GM21786 (cell line): ENCODE measurements around the gene CD40LG.

Source experiments
- ATAC-seq: cut with Tn5 transposase; IDR thresholded peaks from one replicate; pipeline ENCODE4 v1.9.1; 2021; ENCODE audit not compliant: unreplicated experiment

Gene CD40LG

GRCh38 chrX:136647677-136648360 is at the start of gene CD40LG:
TSS of gene CD40LG (plus strand) at chrX:136648158. CDS start at chrX:136648249, 91 bp downstream.
- no peak for ATAC-seq

- no peak for ATAC-seq
Observed at GRCh38 chrX:136598631-136599030, 49.3 kb upstream of the CD40LG start.

GRCh38 chrX:136600059-136600458 is 47.9 kb upstream of the CD40LG start:
- ATAC-seq: no peak

- ATAC-seq: no peak
Observed at GRCh38 chrX:136607236-136607635, 40.7 kb upstream of the CD40LG start.

- no peak for ATAC-seq
Observed at GRCh38 chrX:136608295-136608933, 39.5 kb upstream of the CD40LG start.

- peak; percentile 94 for ATAC-seq
Observed at GRCh38 chrX:136616987-136617685, 30.8 kb upstream of the CD40LG start.

GRCh38 chrX:136619899-136620505 is 28.0 kb upstream of the CD40LG start:
- no peak for ATAC-seq

GRCh38 chrX:136620780-136621179 is 27.2 kb upstream of the CD40LG start:
- no peak for ATAC-seq

GRCh38 chrX:136622568-136622967 is 25.4 kb upstream of the CD40LG start:
- no peak for ATAC-seq

GRCh38 chrX:136623396-136623795 is 24.6 kb upstream of the CD40LG start:
- no peak for ATAC-seq

GRCh38 chrX:136625246-136625645 is 22.7 kb upstream of the CD40LG start:
- no peak for ATAC-seq

GRCh38 chrX:136626237-136626636 is 21.7 kb upstream of the CD40LG start:
- ATAC-seq: peak; percentile 50

GRCh38 chrX:136626891-136627290 is 21.1 kb upstream of the CD40LG start:
- ATAC-seq: no peak

GRCh38 chrX:136627409-136627808 is 20.5 kb upstream of the CD40LG start:
- no peak for ATAC-seq

- ATAC-seq: no peak
Observed at GRCh38 chrX:136629084-136629750, 18.7 kb upstream of the CD40LG start.

- ATAC-seq: no peak
Observed at GRCh38 chrX:136630881-136631280, 17.1 kb upstream of the CD40LG start.

- ATAC-seq: peak; percentile 90
Observed at GRCh38 chrX:136635235-136635634, 12.7 kb upstream of the CD40LG start.

GRCh38 chrX:136636121-136636520 is 11.8 kb upstream of the CD40LG start:
- ATAC-seq: no peak

- ATAC-seq: no peak
Observed at GRCh38 chrX:136639506-136640176, 8.3 kb upstream of the CD40LG start.

GRCh38 chrX:136643243-136643642 is 4.7 kb upstream of the CD40LG start:
- ATAC-seq: no peak
